Thoracic aorta (tissue), 2 donors: ENCODE data around the gene ZPR1. TPM values are rescaled to one million over a fixed set of nuclear protein-coding genes. Genes with fewer than 3 reads are reported as not detected.

Experiments used
- ATAC-seq: fragments of 150-250 bp; one replicate; pipeline ENCODE4 v1.8.0; 2017; ENCODE audit warnings: low read depth; ENCODE audit not compliant: insufficient number of reproducible peaks, low FRiP score
- DNase-seq: peaks from one replicate; pipeline ENCODE4 v3.0.0-alpha.2; 2020; ENCODE audit warnings: low spot score
- H3K27ac ChIP-seq, 2 donors: fragments of 200-600 bp; sonication (generic); 1 replicate in 1 of 2; 2 replicates in 1 of 2; pipeline ENCODE4 v1.5.1; 2016; ENCODE audit warnings: mild to moderate bottlenecking in 2 of 2, moderate library complexity in 2 of 2
- H3K27me3 ChIP-seq: fragments of 200-600 bp; sonication (generic); replicated peaks from 2 replicates; pipeline ENCODE4 v1.6.0; 2016; ENCODE audit warnings: mild to moderate bottlenecking; ENCODE audit not compliant: insufficient read depth
- H3K36me3 ChIP-seq: fragments of 200-600 bp; sonication (generic); one replicate; pipeline ENCODE4 v1.5.1; 2016
- H3K4me1 ChIP-seq, 2 donors: fragments of 200-600 bp; sonication (generic); 1 replicate in 1 of 2; 2 replicates in 1 of 2; pipeline versions ENCODE4 v1.5.1 to v1.6.0; 2016; ENCODE audit warnings: low read depth in 2 of 2, mild to moderate bottlenecking in 1 of 2; ENCODE audit not compliant: control insufficient read depth in 1 of 2
- H3K4me3 ChIP-seq: fragments of 200-600 bp; sonication (generic); 2 replicates; pipeline ENCODE4 v1.5.1; 2016; ENCODE audit warnings: mild to moderate bottlenecking
- H3K9me3 ChIP-seq: fragments of 200-600 bp; sonication (generic); 2 replicates; pipeline ENCODE4 v1.5.1; 2016
- CTCF ChIP-seq: fragments of 200-600 bp; sonication (generic); IDR thresholded peaks from one replicate; pipeline ENCODE4 v1.5.1; 2019; ENCODE audit warnings: antibody characterized with exemption
- total RNA-seq, 2 donors: library from RNA; depleted of rRNA; stranded (reverse); fragments of >200 nt; gene quantifications; one replicate each; pipeline versions ENCODE4 v1.1.0 to v1.2.3, GENCODE V29; 2016

Gene ZPR1
- total RNA-seq, 2 donors from 2014 or later = 30.7 to 36.2 TPM

- Histone ChIP-seq H3K36me3 (peaks cover 35% of the 10 kb centered on the region), H3K27ac (no peak overlapping the region), H3K27me3 (no peaks in the 10 kb centered on the region), H3K9me3 (no peaks in the 10 kb centered on the region), H3K4me1 (peaks cover 5 to 6% of the 10 kb centered on the region in 2 donors), H3K4me3 (no peak overlapping the region)
- no peak for TF ChIP-seq CTCF
- DNase-seq (no peak), ATAC-seq (no peak)
These were observed 11.3 kb downstream of the ZPR1 start for GRCh38 chr11:116776522-116776984.

GRCh38 chr11:116775975-116776374 is 11.8 kb downstream of the ZPR1 start:
- peaks cover 30% of the 10 kb centered on the region for H3K36me3 ChIP-seq

GRCh38 chr11:116774661-116775060 is 13.2 kb downstream of the ZPR1 start:
- Histone ChIP-seq H3K4me1 (peaks cover 11 to 22% of the 10 kb centered on the region in 2 donors), H3K27me3 (no peaks in the 10 kb centered on the region), H3K36me3 (peaks cover 22% of the 10 kb centered on the region), H3K4me3 (no peak overlapping the region), H3K9me3 (no peaks in the 10 kb centered on the region), H3K27ac (no peak overlapping the region)
- ATAC-seq (no peak), DNase-seq (no peak)
- TF ChIP-seq CTCF = no peak

More at GRCh38 chr11:116775975-116776374, 11.8 kb downstream of the ZPR1 start:
- Histone ChIP-seq H3K27me3 (no peaks in the 10 kb centered on the region), H3K27ac (no peak overlapping the region), H3K4me1 (peaks cover 7 to 12% of the 10 kb centered on the region in 2 donors), H3K9me3 (no peaks in the 10 kb centered on the region), H3K4me3 (no peak overlapping the region)
- ATAC-seq (no peak), DNase-seq (no peak)
- TF ChIP-seq CTCF = no peak

- TF ChIP-seq CTCF = no peak
- DNase-seq = no peak
- peak; percentile 16 for ATAC-seq
- peaks cover 10% of the 10 kb centered on the region for H3K36me3 ChIP-seq
- peak overlapping the region; percentile 68 to 72 for H3K27ac ChIP-seq
- no peaks in the 10 kb centered on the region for H3K9me3 ChIP-seq
- H3K4me1 ChIP-seq = peaks cover 11 to 22% of the 10 kb centered on the region in 2 donors
- peak overlapping the region; percentile 82 for H3K4me3 ChIP-seq
- H3K27me3 ChIP-seq = no peaks in the 10 kb centered on the region
These were observed 14.4 kb downstream of the ZPR1 start for GRCh38 chr11:116773203-116774097.

GRCh38 chr11:116772443-116773202 is 15.2 kb downstream of the ZPR1 start, which contains the start of gene BUD13:
BUD13 (minus strand) TSS chr11:116772987; CDS start chr11:116772964, 23 bp downstream.
- H3K27me3 ChIP-seq = no peaks in the 10 kb centered on the region
- peak within 1 kb of the TSS; percentile 82 for H3K4me3 ChIP-seq
- no peaks in the 10 kb centered on the region for H3K9me3 ChIP-seq
- peak; percentile 75 for ATAC-seq
- TF ChIP-seq CTCF = no peak
- H3K27ac ChIP-seq = peak within 1 kb of the TSS; percentile 76 to 85
- peak; percentile 50 for DNase-seq
- peaks cover 2% of the 10 kb centered on the region for H3K36me3 ChIP-seq
- peaks cover 11 to 22% of the 10 kb centered on the region in 2 donors for H3K4me1 ChIP-seq
